Measurements from ENCODE around the gene ZDHHC14.

ZDHHC14 gene

GRCh38 chr6:157521362-157522335, 140.7 kb downstream of the ZDHHC14 start (continued):
- TF ChIP-seq TOX (CRISPR knock-in tag; IDR thresholded peaks at IDR 0.05; ENCODE audit: borderline replicate concordance): no peak

GRCh38 chr6:157522472-157522871, 141.5 kb downstream of the ZDHHC14 start:
- TF ChIP-seq RARB (CRISPR knock-in tag; IDR thresholded peaks at IDR 0.05) (no peak), TSHZ2 (CRISPR knock-in tag; IDR thresholded peaks at IDR 0.05) (no peak), OSR1 (CRISPR knock-in tag; IDR thresholded peaks at IDR 0.05) (no peak), ZC3H10 (CRISPR knock-in tag; IDR thresholded peaks at IDR 0.05) (no peak), ZNF70 (CRISPR knock-in tag; IDR thresholded peaks at IDR 0.05) (no peak), ZFP30 (CRISPR knock-in tag; IDR thresholded peaks at IDR 0.05) (no peak), TOX (CRISPR knock-in tag; IDR thresholded peaks at IDR 0.05; ENCODE audit: borderline replicate concordance) (no peak), GLIS3 (CRISPR knock-in tag; IDR thresholded peaks at IDR 0.05) (no peak), ZNF565 (CRISPR knock-in tag; conservative IDR thresholded peaks at IDR 0.05; ENCODE audit: low read depth) (no peak), CSDC2 (CRISPR knock-in tag; IDR thresholded peaks at IDR 0.05) (no peak), TCF4 (CRISPR knock-in tag; IDR thresholded peaks at IDR 0.05; ENCODE audit: borderline replicate concordance) (no peak), CSRNP3 (CRISPR knock-in tag; IDR thresholded peaks at IDR 0.05) (no peak)
- ATAC-seq: no peak

GRCh38 chr6:157524735-157525134, 143.7 kb downstream of the ZDHHC14 start:
- no peak for ATAC-seq
- TF ChIP-seq RARB (CRISPR knock-in tag; IDR thresholded peaks at IDR 0.05) (no peak), SNAI2 (CRISPR knock-in tag; IDR thresholded peaks at IDR 0.05) (no peak), GLIS3 (CRISPR knock-in tag; IDR thresholded peaks at IDR 0.05) (no peak), ZNF565 (CRISPR knock-in tag; conservative IDR thresholded peaks at IDR 0.05; ENCODE audit: low read depth) (no peak), POU6F1 (CRISPR knock-in tag; IDR thresholded peaks at IDR 0.05; ENCODE audit: borderline replicate concordance, low read depth) (no peak), BACH2 (CRISPR knock-in tag; IDR thresholded peaks at IDR 0.05; ENCODE audit: borderline replicate concordance) (no peak), TOX (CRISPR knock-in tag; IDR thresholded peaks at IDR 0.05; ENCODE audit: borderline replicate concordance) (no peak), ISL1 (CRISPR knock-in tag; IDR thresholded peaks at IDR 0.05) (no peak), TSHZ2 (CRISPR knock-in tag; IDR thresholded peaks at IDR 0.05) (no peak), CREB5 (CRISPR knock-in tag; IDR thresholded peaks at IDR 0.05; ENCODE audit: low read depth) (no peak), CSRNP3 (CRISPR knock-in tag; IDR thresholded peaks at IDR 0.05) (no peak), PPARA (CRISPR knock-in tag; IDR thresholded peaks at IDR 0.05; ENCODE audit: borderline replicate concordance) (no peak)

Measured in SK-N-SH treated with all-trans-retinoic acid at 6 μM for 48 hours (cell line).